ENCODE results near the gene RPL37. TPM values are rescaled to one million over a fixed set of nuclear protein-coding genes. Genes with fewer than 3 reads are reported as not detected.
A peak's percentile ranks its signal among the peaks of the same experiment; 100 is the strongest.

RPL37 gene
- total RNA-seq, 1 donor from 2014 or later: 1,378 TPM

- FAIRE-seq (no peak), DNase-seq (ENCODE audit: low spot score in 2 of 2) (no peak)
Observed at GRCh38 chr5:40775846-40776657, 59.0 kb downstream of the RPL37 start.

Small RNA genes within 50 kb of the gene (small RNA-seq; reads per million reads assigned to genes)
- not detected for gene RF00191
- 2.9 reads per million, percentile 87 among the genes with 10 or more reads in this experiment for gene SNORD72

Other genes starting within 250 kb of the RPL37 start
- gene PTGER4, start 155.3 kb downstream of the RPL37 start, total RNA-seq: 1.6 TPM
- gene TTC33, start 79.3 kb downstream of the RPL37 start, total RNA-seq: 64.4 TPM
- gene PRKAA1, start 36.8 kb downstream of the RPL37 start, total RNA-seq: 61.1 TPM
- gene CARD6, start 6.1 kb upstream of the RPL37 start, total RNA-seq: 0.82 TPM
- gene C7, start 74.3 kb upstream of the RPL37 start, total RNA-seq: 8.2 TPM
- gene MROH2B, start 236.1 kb upstream of the RPL37 start, total RNA-seq: not detected